Pancreas (tissue), 10 donors: Measurements from ENCODE around the gene SMOC2. TPM values are rescaled to one million over a fixed set of nuclear protein-coding genes. Genes with fewer than 3 reads are reported as not detected.

Source experiments
- ATAC-seq, 4 donors: fragments of 200-7000 bp; cut with Tn5 transposase; one replicate each; pipeline versions ENCODE4 v1.8.0 to v1.9.1; 2020; ENCODE audit warnings: mild to moderate bottlenecking in 4 of 4, moderate library complexity in 4 of 4
- DNase-seq, 6 donors: peaks; one replicate each; pipeline ENCODE4 v3.0.0-alpha.2; 2020
- FAIRE-seq: peaks from 2 replicates; lab custom pipeline; 2012; peaks lifted over from hg19 to GRCh38; lab: Jason Lieb, UNC
- H3K27ac ChIP-seq, 4 donors: fragments of 200-600 bp; sonication (generic); 1 replicate in 3 of 4; 2 replicates in 1 of 4; pipeline versions ENCODE4 v1.5.0 to v1.8.0; 2020
- H3K27me3 ChIP-seq, 4 donors: fragments of 200-600 bp; one replicate each; pipeline ENCODE4 v1.8.0; 2021
- H3K36me3 ChIP-seq, 3 donors: fragments of 200-600 bp; sonication (generic) in 1 of 3; one replicate each; pipeline versions ENCODE4 v1.5.0 to v1.8.0; 2020 to 2021
- H3K4me1 ChIP-seq, 3 donors: fragments of 200-600 bp; one replicate each; pipeline ENCODE4 v1.8.0; 2021
- H3K4me3 ChIP-seq, 4 donors: fragments of 200-600 bp; sonication (generic) in 2 of 4; one replicate each; pipeline versions ENCODE4 v1.5.0 to v1.8.0; 2020 to 2021
- H3K9me3 ChIP-seq, 4 donors: fragments of 200-600 bp; one replicate each; pipeline ENCODE4 v1.8.0; 2021
- CTCF ChIP-seq, 4 donors: fragments of 200-600 bp; sonication (generic) in 3 of 4; IDR thresholded peaks; one replicate each; pipeline versions ENCODE4 v1.5.0 to v1.8.0; 2021; ENCODE audit warnings: antibody characterized with exemption in 4 of 4
- WGBS, 2 donors: extraction: QIAGEN DNeasy Blood & Tissue Kit; methylation state at CpG; one replicate each; pipeline ENCODE4 v1.1.7; 2013; 5-methylcytosine and 5-hydroxymethylcytosine counted together
- intact Hi-C, 3 donors: fragments of 100-400 bp; cut with DNase I; formaldehyde crosslinking; loops; one replicate each; pipeline versions ENCODE4 v1.11.1 to v1.14.2; 2022
- polyA plus RNA-seq, 2 donors: library from polyadenylated mRNA; stranded (reverse); fragments of 200-250 nt; gene quantifications; one replicate each; pipeline ENCODE4 v1.2.3, GENCODE V29; 2013
- total RNA-seq, 6 donors: library from RNA; stranded (reverse); fragmentation: NEBNext Ultra II Directional in 4 of 6; extraction: Animal tissue kit (Norgen Biotek cat#: 25700) in 4 of 6; gene quantifications; one replicate each; pipeline versions ENCODE4 v1.2.1 to v1.2.4, GENCODE V29; 2021 to 2023
- donor health status: healthy with polysubstance abuse.
- donor health status: DM: no; HTN: no; CAD: no; lungs with moderate emphysema.
- donor health status: DM: no; HTN: no; CAD: no.
- donor health status: control.
- donor health status: control.
- donor health status: Bipolar disorder and iron deficiency.
- donor health status: DM: yes; HTN: yes; CAD: no.
- donor health status: DM: no; HTN: no; CAD: no.
- donor health status: DM: no; HTN: no; CAD: no.
- donor health status: DM: yes; HTN: yes; CAD: no.

Gene SMOC2
- total and polyA plus RNA-seq, 8 donors = 2.5 to 18.4 (median 6.5) TPM

- no peak overlapping the region for H3K4me3 ChIP-seq
- no peaks in the 10 kb centered on the region for H3K36me3 ChIP-seq
- H3K27me3 ChIP-seq = no peaks in the 10 kb centered on the region
- intact Hi-C loops = no loop called here
- FAIRE-seq (no peak), ATAC-seq (peak in 1 of 4 donors; percentile 17), DNase-seq (no peak)
- no peaks in the 10 kb centered on the region for H3K9me3 ChIP-seq
- no peak overlapping the region for H3K27ac ChIP-seq
- peaks cover 0 to 8% (median 4%) of the 10 kb centered on the region in 3 donors for H3K4me1 ChIP-seq
- 36 to 45% methylated on average over 8 of the region's 8 CpGs for WGBS, 2 donors
- no peak for TF ChIP-seq CTCF (IDR thresholded peaks at IDR 0.05)
Observed at GRCh38 chr6:168439794-168440450, 1.1 kb upstream of the SMOC2 start.

GRCh38 chr6:168441434-168442391 is 729 bp downstream of the SMOC2 start:
- no peaks in the 10 kb centered on the region for H3K36me3 ChIP-seq
- no peak for FAIRE-seq
- no peak for DNase-seq
- H3K9me3 ChIP-seq = no peaks in the 10 kb centered on the region
- no peak overlapping the region for H3K27ac ChIP-seq
- 8 to 9% methylated on average over 75 to 87 of the region's 87 CpGs for WGBS, 2 donors
- peaks cover 0 to 8% (median 4%) of the 10 kb centered on the region in 3 donors for H3K4me1 ChIP-seq
- intact Hi-C loops = no loop called here
- peak; percentile 46 to 62 (median 47) for ATAC-seq
- no peak for TF ChIP-seq CTCF (IDR thresholded peaks at IDR 0.05)
- H3K27me3 ChIP-seq = no peaks in the 10 kb centered on the region
- peak overlapping the region; percentile 33 to 57 (median 46) for H3K4me3 ChIP-seq

GRCh38 chr6:168442646-168443045 is 1.7 kb downstream of the SMOC2 start:
- intact Hi-C loops = no loop called here
- no peak overlapping the region for H3K4me3 ChIP-seq
- TF ChIP-seq CTCF (IDR thresholded peaks at IDR 0.05) = no peak
- FAIRE-seq = no peak
- no peaks in the 10 kb centered on the region for H3K9me3 ChIP-seq
- ATAC-seq = no peak
- no peak overlapping the region for H3K27ac ChIP-seq
- H3K4me1 ChIP-seq = peaks cover 0 to 8% (median 4%) of the 10 kb centered on the region in 3 donors
- H3K36me3 ChIP-seq = no peaks in the 10 kb centered on the region
- WGBS, 2 donors = 54 to 73% methylated on average over 5 of the region's 5 CpGs
- DNase-seq = no peak
- no peaks in the 10 kb centered on the region for H3K27me3 ChIP-seq

- Histone ChIP-seq H3K27ac (no peak overlapping the region), H3K9me3 (no peaks in the 10 kb centered on the region), H3K4me3 (no peak overlapping the region), H3K4me1 (no peaks in the 10 kb centered on the region), H3K27me3 (no peaks in the 10 kb centered on the region), H3K36me3 (no peaks in the 10 kb centered on the region)
- TF ChIP-seq CTCF (IDR thresholded peaks at IDR 0.05) = no peak
- FAIRE-seq (no peak), DNase-seq (no peak), ATAC-seq (no peak)
- intact Hi-C loops = no loop called here
- 73 to 88% methylated on average over 4 of the region's 4 CpGs for WGBS, 2 donors
Observed at GRCh38 chr6:168447282-168447681, 6.3 kb downstream of the SMOC2 start.
